Skeletal muscle tissue (tissue), 4 donors: ENCODE results near the gene ELOVL3. TPM values are rescaled to one million over a fixed set of nuclear protein-coding genes. Genes with fewer than 3 reads are reported as not detected.
"Not testable (repeated sequence)": the region's sequence is repeated elsewhere in the genome, so short reads cannot be mapped to it uniquely, and the experiment has no call there.

Experiments
- H3K27ac ChIP-seq: one replicate; pipeline ENCODE4 v1.7.0; 2013; ENCODE audit warnings: mild to moderate bottlenecking, low read depth, low read length, inconsistent platforms
- H3K27me3 ChIP-seq, 3 donors: one replicate each; pipeline ENCODE4 v1.7.0; 2013; ENCODE audit warnings: low read length in 3 of 3; ENCODE audit not compliant: control insufficient read depth in 3 of 3, insufficient read depth in 3 of 3
- H3K36me3 ChIP-seq, 3 donors: one replicate each; pipeline ENCODE4 v1.7.0; 2013; ENCODE audit warnings: low read length in 3 of 3; ENCODE audit not compliant: control insufficient read depth in 3 of 3, insufficient read depth in 3 of 3
- H3K4me1 ChIP-seq, 3 donors: one replicate each; pipeline ENCODE4 v1.7.0; 2013; ENCODE audit warnings: low read length in 3 of 3, mild to moderate bottlenecking in 3 of 3; ENCODE audit not compliant: control insufficient read depth in 3 of 3, insufficient read depth in 3 of 3
- H3K4me3 ChIP-seq, 3 donors: one replicate each; pipeline ENCODE4 v1.7.0; 2013; ENCODE audit warnings: low read length in 3 of 3
- H3K9ac ChIP-seq, 3 donors: one replicate each; pipeline ENCODE4 v1.7.0; 2013; ENCODE audit warnings: low read length in 3 of 3, mild to moderate bottlenecking in 3 of 3, moderate library complexity in 2 of 3, low read depth in 1 of 3
- H3K9me3 ChIP-seq, 3 donors: one replicate each; pipeline ENCODE4 v1.7.0; 2013; ENCODE audit warnings: low read length in 3 of 3; ENCODE audit not compliant: control insufficient read depth in 3 of 3
- total RNA-seq: library from RNA; depleted of rRNA; stranded (reverse); fragments of >200 nt; gene quantifications from one replicate; pipeline ENCODE4 v1.2.3, GENCODE V29; 2014
- donor health status: Osteomylitis.

ELOVL3 gene
- total RNA-seq, 1 donor from 2014 or later: not detected

DNA sequence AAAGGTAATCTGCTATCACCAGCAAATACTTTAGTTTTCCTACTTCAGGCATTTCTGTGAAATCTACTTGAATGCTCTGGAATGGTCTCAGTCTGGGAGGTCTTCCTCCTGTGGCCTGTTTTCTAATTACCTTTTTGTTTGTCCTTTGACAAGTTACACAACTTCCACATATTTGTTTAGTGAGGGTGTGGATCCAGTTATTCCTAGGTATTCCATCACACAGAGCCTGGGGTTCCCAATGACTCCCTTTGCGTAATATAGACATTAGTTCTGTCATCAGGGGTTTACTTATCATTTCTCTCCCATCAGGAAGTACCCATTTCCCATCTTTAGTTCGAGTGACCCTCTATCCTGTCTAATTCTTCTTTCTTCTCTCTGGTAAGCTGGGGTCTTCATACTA lies 28.1 kb upstream of the ELOVL3 start:
- H3K27me3 ChIP-seq: no peaks in the 10 kb centered on the region

DNA sequence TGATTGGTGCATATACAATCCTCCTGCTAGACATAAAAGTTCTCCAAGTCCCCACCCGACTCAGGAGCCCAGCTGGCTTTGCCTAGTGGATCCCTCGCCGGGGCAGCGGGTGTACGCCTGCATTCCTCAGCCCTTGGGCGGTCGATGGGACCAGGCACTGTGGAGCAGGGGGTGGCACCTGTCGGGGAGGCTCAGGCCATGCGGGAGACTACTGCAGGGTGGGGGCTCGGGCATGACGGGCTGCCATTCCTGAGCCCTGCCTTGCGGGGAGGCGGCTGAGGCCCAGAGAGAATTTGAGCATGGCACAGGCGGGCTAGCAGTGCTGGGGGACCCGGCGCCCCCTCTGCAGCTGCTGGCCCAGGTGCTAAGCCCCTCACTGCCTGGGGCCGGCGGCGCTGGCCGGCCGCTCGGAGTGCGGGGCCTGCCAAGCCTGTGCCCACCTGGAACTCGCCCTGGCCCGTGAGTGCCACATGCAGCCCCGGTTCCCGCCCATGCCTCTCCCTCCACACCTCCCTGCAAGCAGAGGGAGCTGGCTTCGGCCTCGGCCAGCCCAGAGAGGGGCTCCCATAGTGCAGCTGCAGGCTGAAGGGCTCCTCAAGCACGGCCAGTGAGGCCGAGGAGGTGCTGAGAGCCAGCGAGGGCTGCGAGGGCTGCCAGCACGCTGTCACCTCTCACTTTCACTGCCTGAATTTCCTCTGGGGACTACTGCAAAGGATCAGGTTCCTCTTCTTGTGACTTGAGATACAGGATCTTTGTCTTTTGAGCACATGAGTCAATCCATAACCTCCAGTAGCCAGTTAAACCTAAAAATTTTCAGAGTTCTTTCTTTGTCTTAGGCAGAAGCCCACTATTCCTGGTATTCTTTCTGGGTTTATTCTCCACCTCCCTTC lies 25.1 kb upstream of the ELOVL3 start:
- Histone ChIP-seq H3K27me3 (no peaks in the 10 kb centered on the region), H3K9me3 (peaks cover 0 to 3% (median 3%) of the 10 kb centered on the region in 3 donors)

More for the DNA sequence above, 28.1 kb upstream of the ELOVL3 start:
- Histone ChIP-seq H3K27ac (no peak overlapping the region), H3K36me3 (no peaks in the 10 kb centered on the region), H3K4me3 (no peak overlapping the region), H3K9me3 (no peaks in the 10 kb centered on the region), H3K9ac (no peak overlapping the region), H3K4me1 (peaks cover 0 to 4% (median 0%) of the 10 kb centered on the region in 3 donors)

DNA sequence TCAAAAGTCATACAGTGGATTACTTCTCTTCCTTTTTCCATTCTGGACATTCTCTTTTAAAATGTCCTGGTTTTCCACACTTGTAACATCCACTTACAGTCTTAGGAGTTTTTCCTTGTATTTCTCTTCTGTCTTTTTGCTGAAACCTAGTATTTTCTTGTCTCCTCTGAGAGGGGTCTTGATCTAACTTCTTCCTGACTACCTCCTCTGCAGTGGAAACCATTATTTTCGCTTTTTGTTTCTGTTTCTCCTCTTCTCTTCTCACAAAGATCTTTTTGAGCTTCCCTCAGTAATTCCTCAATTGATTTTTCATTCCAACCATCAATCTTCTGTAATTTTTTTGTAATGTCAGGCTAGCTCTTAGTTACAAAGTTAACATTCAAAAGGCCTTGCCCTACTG lies 23.7 kb upstream of the ELOVL3 start:
- Histone ChIP-seq H3K27me3 (no peaks in the 10 kb centered on the region), H3K9ac (no peak overlapping the region), H3K36me3 (no peaks in the 10 kb centered on the region), H3K9me3 (peaks cover 0 to 3% (median 3%) of the 10 kb centered on the region in 3 donors), H3K27ac (no peak overlapping the region), H3K4me3 (no peak overlapping the region), H3K4me1 (peaks cover 0 to 4% (median 0%) of the 10 kb centered on the region in 3 donors)

More for the DNA sequence above, 25.1 kb upstream of the ELOVL3 start:
- H3K4me3 ChIP-seq: no peak overlapping the region
- no peaks in the 10 kb centered on the region for H3K36me3 ChIP-seq
- H3K27ac ChIP-seq: no peak overlapping the region
- peaks cover 0 to 4% (median 0%) of the 10 kb centered on the region in 3 donors for H3K4me1 ChIP-seq
- H3K9ac ChIP-seq: no peak overlapping the region

DNA sequence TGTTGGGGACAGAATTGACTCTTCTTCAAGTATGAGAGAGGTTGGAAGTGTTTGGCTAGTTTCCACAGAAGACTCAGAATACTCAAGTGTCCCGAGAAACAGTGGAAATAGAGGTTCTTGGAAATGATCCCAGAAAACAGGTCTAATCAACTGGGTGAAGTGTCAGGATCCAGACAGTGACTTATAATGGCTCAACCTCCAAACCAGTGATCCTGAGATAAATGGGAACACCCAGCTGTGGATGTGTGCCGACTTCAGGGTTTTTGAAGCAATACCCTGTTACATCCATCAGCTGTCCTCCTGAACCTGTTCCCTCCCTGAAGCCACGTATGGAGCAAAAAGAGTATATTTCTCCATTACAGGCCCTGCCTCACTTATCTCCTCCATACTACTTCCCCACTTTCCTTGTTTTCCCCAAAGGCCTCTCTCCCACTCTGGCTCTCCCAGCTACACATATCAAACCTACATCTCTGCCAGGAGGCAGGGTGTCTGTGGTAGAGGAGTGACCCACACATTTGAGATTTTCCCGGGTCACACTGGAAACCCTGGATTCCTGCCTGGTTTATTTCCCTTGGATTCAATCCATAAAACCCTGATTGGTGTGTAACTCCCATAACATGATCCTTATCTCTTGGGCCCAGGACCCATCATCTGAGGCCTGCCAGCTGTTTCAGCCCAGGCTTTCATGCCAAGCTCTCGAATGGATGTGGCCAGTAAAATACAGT lies 17.6 kb upstream of the ELOVL3 start:
- H3K27ac ChIP-seq: no peak overlapping the region
- no peaks in the 10 kb centered on the region for H3K36me3 ChIP-seq
- no peak overlapping the region for H3K9ac ChIP-seq
- H3K9me3 ChIP-seq: peaks cover 0 to 3% (median 3%) of the 10 kb centered on the region in 3 donors
- H3K4me3 ChIP-seq: no peak overlapping the region
- H3K27me3 ChIP-seq: no peaks in the 10 kb centered on the region
- H3K4me1 ChIP-seq: no peaks in the 10 kb centered on the region

DNA sequence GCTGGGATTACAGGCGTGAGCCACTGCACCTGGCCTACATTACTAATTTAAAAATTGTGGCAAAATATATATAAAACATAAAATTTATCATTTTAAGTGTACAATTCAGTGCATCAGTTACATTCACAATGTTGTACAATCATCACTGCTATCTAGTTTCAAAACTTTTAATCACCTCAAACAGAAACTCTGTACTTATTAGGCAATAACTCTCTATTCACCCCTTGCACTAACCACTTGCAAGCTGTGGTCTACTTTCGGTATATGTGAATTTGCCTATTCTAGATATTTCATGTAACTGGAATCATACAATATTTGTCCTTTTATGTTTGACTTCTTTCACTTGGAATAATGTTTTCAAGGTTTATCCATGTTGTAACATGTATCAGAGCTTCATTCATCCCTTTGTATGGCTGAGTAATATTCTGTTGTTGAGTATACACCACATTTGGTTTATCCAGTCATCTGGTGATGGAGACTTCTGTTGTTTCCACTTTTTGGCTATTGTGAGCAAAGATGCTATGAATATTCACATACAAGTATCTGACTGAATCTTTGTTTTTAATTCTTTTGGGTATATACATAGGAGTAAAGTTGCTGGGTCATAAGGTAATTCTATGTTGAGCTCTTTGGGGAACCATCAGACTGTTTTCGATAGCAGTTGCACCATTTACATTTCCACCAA lies 14.3 kb upstream of the ELOVL3 start:
- H3K27me3 ChIP-seq: no peaks in the 10 kb centered on the region
- no peaks in the 10 kb centered on the region for H3K36me3 ChIP-seq
- H3K9ac ChIP-seq: no peak overlapping the region
- H3K9me3 ChIP-seq: no peaks in the 10 kb centered on the region
- H3K4me1 ChIP-seq: no peaks in the 10 kb centered on the region
- no peak overlapping the region for H3K27ac ChIP-seq
- no peak overlapping the region for H3K4me3 ChIP-seq

DNA sequence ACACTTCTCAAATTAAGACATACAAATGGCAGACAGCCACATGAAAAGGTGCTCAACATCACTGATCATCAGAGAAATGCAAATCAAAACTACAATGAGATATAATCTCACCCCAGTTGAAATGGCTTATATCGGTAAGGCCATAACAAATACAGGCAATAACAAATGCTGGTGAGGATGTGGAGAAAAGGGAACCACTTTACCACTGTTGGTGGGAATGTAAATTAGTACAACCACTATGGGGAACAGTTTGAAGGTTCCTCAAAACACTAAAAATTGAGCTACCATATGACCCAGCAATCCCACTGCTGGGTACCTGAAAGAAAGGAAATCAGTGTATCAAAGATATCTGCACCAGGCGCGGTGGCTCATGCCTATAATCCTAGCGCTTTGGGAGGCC lies 12.5 kb upstream of the ELOVL3 start:
- H3K4me3 ChIP-seq, H3K9me3 ChIP-seq, H3K4me1 ChIP-seq, H3K27ac ChIP-seq, H3K9ac ChIP-seq, H3K36me3 ChIP-seq, H3K27me3 ChIP-seq: not testable (repeated sequence)

DNA sequence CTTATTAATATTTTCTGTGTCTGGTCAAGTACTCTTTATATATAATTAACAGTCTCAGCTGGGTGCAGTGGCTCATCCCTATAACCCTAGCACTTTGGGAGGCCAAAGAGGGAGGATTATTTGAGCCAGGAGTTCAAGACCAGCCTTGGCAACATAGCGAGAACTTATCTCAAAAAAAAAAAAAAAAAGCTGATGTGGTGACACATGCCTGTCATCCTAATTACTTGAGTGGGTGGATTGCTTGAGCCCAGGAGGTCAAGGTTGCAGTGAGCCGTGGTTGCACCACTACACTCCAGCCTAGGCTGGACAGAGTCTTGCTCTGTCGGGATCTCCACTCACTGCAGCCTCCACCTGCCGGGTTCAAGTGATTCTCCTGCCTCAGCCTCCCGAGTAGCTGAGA lies 6.7 kb upstream of the ELOVL3 start:
- Histone ChIP-seq H3K27me3 (no peaks in the 10 kb centered on the region), H3K9ac (no peak overlapping the region), H3K4me3 (no peak overlapping the region), H3K27ac (no peak overlapping the region), H3K4me1 (peaks cover 0 to 4% (median 0%) of the 10 kb centered on the region in 3 donors), H3K9me3 (no peaks in the 10 kb centered on the region), H3K36me3 (no peaks in the 10 kb centered on the region)

DNA sequence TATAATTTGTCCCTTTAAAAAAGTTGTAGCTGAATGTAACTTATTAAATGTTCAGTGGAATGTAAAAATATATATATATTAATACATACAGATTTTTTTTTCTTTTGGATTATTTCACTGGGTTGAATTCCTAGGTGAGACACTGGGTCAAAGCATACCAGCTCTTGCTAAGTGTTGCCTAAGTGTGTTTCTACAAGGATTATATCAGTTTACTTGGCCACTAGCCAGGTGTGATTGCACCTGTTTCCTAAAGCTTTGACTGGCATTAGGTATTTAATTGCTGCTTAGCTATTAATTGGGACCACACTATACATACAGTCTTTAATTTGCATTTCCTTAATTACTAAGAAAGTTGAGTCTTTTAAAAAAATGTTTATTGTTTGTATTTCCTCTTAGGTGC lies 5.5 kb upstream of the ELOVL3 start:
- H3K9ac ChIP-seq: no peak overlapping the region

DNA sequence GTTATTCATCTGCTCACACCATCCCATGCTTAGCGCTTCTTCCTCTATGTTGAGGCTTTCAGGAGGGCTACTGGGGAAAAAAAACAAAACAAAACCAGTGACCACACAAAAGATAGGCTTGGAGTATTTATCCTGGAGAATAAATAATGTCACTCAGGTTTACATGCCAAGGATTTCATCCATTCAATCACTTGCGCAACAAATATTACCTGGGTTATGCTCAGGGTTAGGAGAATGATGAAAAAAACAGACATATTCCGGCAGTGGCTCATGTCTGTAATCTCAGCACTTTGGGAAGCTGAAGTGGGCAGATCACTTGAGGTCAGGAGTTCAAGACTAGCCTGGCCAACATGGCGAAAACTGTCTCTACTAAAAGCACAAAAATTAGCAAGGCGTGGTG lies 3.3 kb upstream of the ELOVL3 start:
- Histone ChIP-seq H3K9ac (no peak overlapping the region), H3K4me3 (no peak overlapping the region), H3K27ac (no peak overlapping the region), H3K27me3 (no peaks in the 10 kb centered on the region), H3K36me3 (no peaks in the 10 kb centered on the region), H3K4me1 (peaks cover 10 to 25% (median 11%) of the 10 kb centered on the region in 3 donors), H3K9me3 (no peaks in the 10 kb centered on the region)

More for the DNA sequence above, 5.5 kb upstream of the ELOVL3 start:
- Histone ChIP-seq H3K4me3 (no peak overlapping the region), H3K9me3 (no peaks in the 10 kb centered on the region), H3K36me3 (no peaks in the 10 kb centered on the region), H3K27ac (no peak overlapping the region), H3K4me1 (peaks cover 0 to 5% (median 1%) of the 10 kb centered on the region in 3 donors), H3K27me3 (no peaks in the 10 kb centered on the region)
